HEK293 (cell line): Measurements from ENCODE around the gene NUMA1.

ENCODE experiments used
- CTCF ChIA-PET: fragments of 350-600 bp; formaldehyde crosslinking; extraction: SDS; loops from one replicate; lab custom pipeline; 2021; ENCODE audit warnings: antibody characterized with exemption; lab: Yijun Ruan, JAX
- POLR2A ChIA-PET: fragments of 300-600 bp; formaldehyde crosslinking; extraction: SDS; loops from one replicate; lab custom pipeline; 2020; ENCODE audit warnings: antibody characterized with exemption, inconsistent platforms; lab: Yijun Ruan, JAX
- H3K27ac ChIP-seq: fragments of 200-500 bp; sonication (Bioruptor generic); 2 replicates; pipeline ENCODE4 v1.5.1; 2014; ENCODE audit warnings: low read depth, low read length, control low read depth, inconsistent platforms; ENCODE audit errors: extremely low read depth
- H3K36me3 ChIP-seq, 2 experiments: fragments of 200-500 bp in 1 of 2; sonication (Bioruptor generic) in 1 of 2; 1 replicate in 1 of 2; 2 replicates in 1 of 2; pipeline ENCODE4 v1.5.1; 2014 to 2017; ENCODE audit warnings: inconsistent platforms in 2 of 2, low read length in 2 of 2; ENCODE audit not compliant: control insufficient read depth in 2 of 2, insufficient read depth in 1 of 2
- H3K4me1 ChIP-seq: fragments of 200-500 bp; sonication (Bioruptor generic); 2 replicates; pipeline ENCODE4 v1.5.1; 2014; ENCODE audit warnings: mild to moderate bottlenecking, low read length, inconsistent platforms; ENCODE audit not compliant: control insufficient read depth, insufficient read depth
- H3K4me3 ChIP-seq: 2 replicates; pipeline ENCODE4 v1.5.1; 2011; ENCODE audit warnings: low read depth, mild to moderate bottlenecking, control low read depth, low read length, moderate library complexity
- H3K9me3 ChIP-seq: fragments of 200-500 bp; sonication (Bioruptor generic); 2 replicates; pipeline ENCODE4 v1.5.1; 2014; ENCODE audit warnings: low read depth, low read length, inconsistent platforms; ENCODE audit not compliant: control insufficient read depth, insufficient read depth
- KLF8 ChIP-seq: fragments of 450-650 bp; formaldehyde crosslinking; IDR thresholded peaks from 2 replicates; pipeline ENCODE4 v1.5.1; 2016; ENCODE audit warnings: missing biosample characterization, missing genetic modification characterization
- OVOL3 ChIP-seq: fragments of 450-650 bp; formaldehyde crosslinking; IDR thresholded peaks from 2 replicates; pipeline ENCODE4 v1.5.1; 2016; ENCODE audit warnings: missing biosample characterization, missing genetic modification characterization
- ZNF121 ChIP-seq: fragments of 450-650 bp; formaldehyde crosslinking; IDR thresholded peaks from 2 replicates; pipeline ENCODE4 v1.5.1; 2016; ENCODE audit warnings: missing biosample characterization, missing genetic modification characterization
- ZNF132 ChIP-seq: fragments of 450-650 bp; formaldehyde crosslinking; IDR thresholded peaks from 2 replicates; pipeline ENCODE4 v1.5.1; 2017; ENCODE audit warnings: missing biosample characterization, missing genetic modification characterization, borderline replicate concordance
- ZNF140 ChIP-seq: fragments of 450-650 bp; formaldehyde crosslinking; IDR thresholded peaks from 2 replicates; pipeline ENCODE4 v1.5.1; 2016; ENCODE audit warnings: missing biosample characterization, missing genetic modification characterization
- ZNF169 ChIP-seq: fragments of 450-650 bp; formaldehyde crosslinking; IDR thresholded peaks from 2 replicates; pipeline ENCODE4 v1.5.1; 2016; ENCODE audit warnings: missing biosample characterization, missing genetic modification characterization
- ZNF174 ChIP-seq: fragments of 450-650 bp; formaldehyde crosslinking; IDR thresholded peaks from 2 replicates; pipeline ENCODE4 v1.5.0; 2017; ENCODE audit warnings: missing biosample characterization, mild to moderate bottlenecking, missing genetic modification characterization
- ZNF274 ChIP-seq, 2 experiments: fragments of 200-500 bp in 1 of 2; fragments of 450-650 bp in 1 of 2; sonication (Bioruptor generic) in 1 of 2; formaldehyde crosslinking in 1 of 2; IDR thresholded peaks; 2 replicates each; pipeline versions ENCODE4 v1.5.1 to v1.6.1; 2014 to 2016; ENCODE audit warnings: borderline replicate concordance in 1 of 2, inconsistent platforms in 1 of 2, low read length in 1 of 2, missing biosample characterization in 1 of 2, missing genetic modification characterization in 1 of 2
- ZNF362 ChIP-seq: fragments of 450-650 bp; formaldehyde crosslinking; IDR thresholded peaks from 2 replicates; pipeline ENCODE4 v1.5.1; 2016; ENCODE audit warnings: missing biosample characterization, missing genetic modification characterization
- ZNF37A ChIP-seq: fragments of 450-650 bp; IDR thresholded peaks from 2 replicates; pipeline ENCODE4 v1.5.1; 2018; ENCODE audit warnings: missing biosample characterization, missing genetic modification characterization
- ZNF391 ChIP-seq: fragments of 450-650 bp; formaldehyde crosslinking; IDR thresholded peaks from 2 replicates; pipeline ENCODE4 v1.5.1; 2016; ENCODE audit warnings: low read depth, missing biosample characterization, missing genetic modification characterization, borderline replicate concordance
- ZNF501 ChIP-seq: fragments of 450-650 bp; formaldehyde crosslinking; IDR thresholded peaks from 2 replicates; pipeline ENCODE4 v1.5.1; 2016; ENCODE audit warnings: missing biosample characterization, missing genetic modification characterization
- ZNF510 ChIP-seq: fragments of 450-650 bp; formaldehyde crosslinking; IDR thresholded peaks from 2 replicates; pipeline ENCODE4 v1.5.1; 2018; ENCODE audit warnings: mild to moderate bottlenecking, missing genetic modification characterization, missing biosample characterization; ENCODE audit not compliant: insufficient replicate concordance
- ZNF529 ChIP-seq: fragments of 450-650 bp; formaldehyde crosslinking; IDR thresholded peaks from 2 replicates; pipeline ENCODE4 v1.5.1; 2017; ENCODE audit warnings: missing genetic modification characterization, missing biosample characterization; ENCODE audit not compliant: insufficient replicate concordance
- ZNF558 ChIP-seq: fragments of 450-650 bp; formaldehyde crosslinking; IDR thresholded peaks from 2 replicates; pipeline ENCODE4 v1.5.1; 2016; ENCODE audit warnings: missing biosample characterization, missing genetic modification characterization
- ZNF692 ChIP-seq: fragments of 450-650 bp; formaldehyde crosslinking; IDR thresholded peaks from 2 replicates; pipeline ENCODE4 v1.5.1; 2016; ENCODE audit warnings: missing biosample characterization, missing genetic modification characterization
- ZNF791 ChIP-seq: fragments of 450-650 bp; formaldehyde crosslinking; IDR thresholded peaks from 2 replicates; pipeline ENCODE4 v1.5.1; 2016; ENCODE audit warnings: missing biosample characterization, missing genetic modification characterization
- ZNF792 ChIP-seq: fragments of 450-650 bp; formaldehyde crosslinking; IDR thresholded peaks from 2 replicates; pipeline ENCODE4 v1.5.1; 2016; ENCODE audit warnings: missing biosample characterization, missing genetic modification characterization
- ZNF837 ChIP-seq: fragments of 450-650 bp; formaldehyde crosslinking; IDR thresholded peaks from 2 replicates; pipeline ENCODE4 v1.5.1; 2016; ENCODE audit warnings: missing biosample characterization, missing genetic modification characterization
- ZSCAN16 ChIP-seq: fragments of 450-650 bp; formaldehyde crosslinking; IDR thresholded peaks from 2 replicates; pipeline ENCODE4 v1.5.1; 2016; ENCODE audit warnings: missing biosample characterization, missing genetic modification characterization
- TF ChIP-seq, protein P1 (sequence below): IDR thresholded peaks from 2 replicates; pipeline ENCODE4 v1.6.1; 2011; ENCODE audit warnings: mild to moderate bottlenecking, low read depth, low read length, borderline replicate concordance

Gene NUMA1

DNA sequence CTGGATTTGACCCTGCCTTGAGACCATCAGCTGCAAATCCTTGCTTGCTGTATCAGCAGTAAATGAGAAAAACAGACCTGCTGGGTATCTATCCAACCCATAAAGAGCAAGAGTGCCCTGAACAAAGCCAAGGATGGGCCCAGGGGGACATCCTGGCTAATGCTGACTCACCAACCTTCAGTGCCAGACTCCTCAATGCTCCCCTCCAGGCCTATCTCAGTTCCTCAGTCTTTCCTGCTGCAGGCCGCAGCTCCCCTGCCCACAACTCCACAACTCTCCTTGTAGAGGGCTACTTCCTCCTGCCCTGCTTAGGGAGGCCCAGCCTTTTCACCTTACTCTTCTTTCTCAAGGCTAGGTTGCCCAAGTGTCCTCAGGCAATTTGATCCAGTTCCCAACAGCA, 20.1 kb upstream of the NUMA1 start (continued):
- no peak for TF ChIP-seq ZNF692 (tag by site-specific recombination)

- H3K36me3 ChIP-seq = peaks cover 0 to 66% of the 10 kb centered on the region in 2 experiments; a peak in 1 of 3 replicates
- no peak for TF ChIP-seq ZNF792 (tag by site-specific recombination)
- peak; percentile 18; the same call in 1 of the 2 replicates for TF ChIP-seq ZNF121 (tag by site-specific recombination)
- TF ChIP-seq, protein P1, sequence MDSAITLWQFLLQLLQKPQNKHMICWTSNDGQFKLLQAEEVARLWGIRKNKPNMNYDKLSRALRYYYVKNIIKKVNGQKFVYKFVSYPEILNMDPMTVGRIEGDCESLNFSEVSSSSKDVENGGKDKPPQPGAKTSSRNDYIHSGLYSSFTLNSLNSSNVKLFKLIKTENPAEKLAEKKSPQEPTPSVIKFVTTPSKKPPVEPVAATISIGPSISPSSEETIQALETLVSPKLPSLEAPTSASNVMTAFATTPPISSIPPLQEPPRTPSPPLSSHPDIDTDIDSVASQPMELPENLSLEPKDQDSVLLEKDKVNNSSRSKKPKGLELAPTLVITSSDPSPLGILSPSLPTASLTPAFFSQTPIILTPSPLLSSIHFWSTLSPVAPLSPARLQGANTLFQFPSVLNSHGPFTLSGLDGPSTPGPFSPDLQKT = no peak
- ChIA-PET POLR2A (interaction anchor here (0.6 kb wide), 1 partner anchor 337 kb away, joined by 3 read pairs; no protein-coding TSS in a partner anchor), CTCF (interaction anchor here (0.7 to 3.2 kb wide), 3 partner anchors 9 to 74 kb away, joined by 3 to 18 read pairs (median 6); no protein-coding TSS in a partner anchor)
- H3K4me3 ChIP-seq = no peak overlapping the region
- no peaks in the 10 kb centered on the region for H3K9me3 ChIP-seq
- H3K4me1 ChIP-seq = no peaks in the 10 kb centered on the region
- no peak overlapping the region for H3K27ac ChIP-seq
These were observed 19.7 kb upstream of the NUMA1 start for GRCh38 chr11:72100009-72100408.

DNA sequence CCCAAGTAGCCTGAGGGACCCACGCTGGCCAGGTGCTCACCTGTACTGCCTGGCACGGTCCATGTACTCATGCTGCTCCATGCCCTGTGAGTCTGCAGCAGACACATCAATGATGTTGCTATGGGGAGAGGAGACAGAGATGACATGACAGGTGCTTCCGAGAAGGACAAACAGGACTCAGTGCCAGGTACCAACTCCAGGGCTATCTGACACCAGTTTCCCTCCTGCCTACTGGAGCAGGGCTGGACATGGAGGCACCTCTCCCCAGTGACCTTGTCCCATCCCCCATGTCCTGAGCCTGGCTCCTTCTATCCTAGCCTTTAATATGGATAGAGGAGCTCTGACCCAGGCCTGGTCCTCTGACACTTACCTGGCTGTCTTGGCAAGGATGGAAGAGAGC, 18.4 kb upstream of the NUMA1 start:
- TF ChIP-seq ZNF132 (tag by site-specific recombination) = no peak
- no peak for TF ChIP-seq ZNF274 (IDR thresholded peaks at IDR 0.05; ENCODE audit: low read length)
- no peak for TF ChIP-seq ZNF274 (tag by site-specific recombination; IDR thresholded peaks at IDR 0.05; ENCODE audit: borderline replicate concordance)
- no peak for TF ChIP-seq ZNF501
- TF ChIP-seq ZNF169 (tag by site-specific recombination) = no peak
- TF ChIP-seq ZNF529 (tag by site-specific recombination) = no peak
- no peak for TF ChIP-seq OVOL3 (tag by site-specific recombination)
- no peak for TF ChIP-seq ZNF837 (tag by site-specific recombination)
- no peak for TF ChIP-seq ZNF791 (tag by site-specific recombination)
- no peak for TF ChIP-seq ZNF391 (tag by site-specific recombination)
- TF ChIP-seq ZNF510 (tag by site-specific recombination) = no peak
- no peak for TF ChIP-seq KLF8
- no peak for TF ChIP-seq ZSCAN16 (tag by site-specific recombination)
- no peak for TF ChIP-seq ZNF174 (tag by site-specific recombination)
- TF ChIP-seq ZNF140 (tag by site-specific recombination) = no peak
- TF ChIP-seq ZNF37A = no peak
- TF ChIP-seq ZNF558 = no peak
- TF ChIP-seq ZNF362 (tag by site-specific recombination) = no peak
- TF ChIP-seq, all 188 proteins: peak for 0
- ChIA-PET POLR2A (interaction anchor here (1.1 kb wide), 1 partner anchor 17 kb away, joined by 3 read pairs; no protein-coding TSS in a partner anchor), CTCF (interaction anchor here (0.6 to 10.1 kb wide), 4 partner anchors 8 to 297 kb away, joined by 3 to 184 read pairs (median 4); no protein-coding TSS in a partner anchor)
- H3K36me3 ChIP-seq = peaks cover 0 to 76% of the 10 kb centered on the region in 2 experiments; a peak in 1 of 3 replicates
- H3K4me1 ChIP-seq = no peaks in the 10 kb centered on the region
- H3K9me3 ChIP-seq = no peaks in the 10 kb centered on the region
- H3K4me3 ChIP-seq = no peak overlapping the region
- H3K27ac ChIP-seq = no peak overlapping the region
